Measurements from ENCODE around the gene TALDO1.

DNA sequence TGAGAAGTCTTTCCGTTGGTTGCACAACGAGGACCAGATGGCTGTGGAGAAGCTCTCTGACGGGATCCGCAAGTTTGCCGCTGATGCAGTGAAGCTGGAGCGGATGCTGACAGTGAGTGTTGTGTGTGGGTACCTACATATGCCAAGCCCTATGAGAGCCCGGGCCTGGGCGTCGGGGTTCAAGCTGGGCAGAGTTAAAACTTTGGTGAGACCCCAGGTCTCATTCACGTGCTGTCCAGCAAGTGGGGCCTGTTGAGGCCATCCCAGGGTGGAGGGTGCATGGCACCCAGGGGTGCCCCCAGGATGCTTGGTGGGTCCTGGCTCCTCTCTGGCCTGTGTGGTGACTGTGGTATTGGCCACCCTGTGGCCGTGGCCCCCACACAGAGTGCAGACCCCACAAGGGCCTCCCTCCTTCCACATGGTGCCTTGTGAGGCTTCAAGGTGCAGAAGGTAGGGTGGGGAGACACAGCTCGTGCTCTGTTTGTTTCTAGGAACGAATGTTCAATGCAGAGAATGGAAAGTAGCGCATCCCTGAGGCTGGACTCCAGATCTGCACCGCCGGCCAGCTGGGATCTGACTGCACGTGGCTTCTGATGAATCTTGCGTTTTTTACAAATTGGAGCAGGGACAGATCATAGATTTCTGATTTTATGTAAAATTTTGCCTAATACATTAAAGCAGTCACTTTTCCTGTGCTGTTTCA is 17.2 kb downstream of the TALDO1 start:
- TF ChIP-seq, protein P1, sequence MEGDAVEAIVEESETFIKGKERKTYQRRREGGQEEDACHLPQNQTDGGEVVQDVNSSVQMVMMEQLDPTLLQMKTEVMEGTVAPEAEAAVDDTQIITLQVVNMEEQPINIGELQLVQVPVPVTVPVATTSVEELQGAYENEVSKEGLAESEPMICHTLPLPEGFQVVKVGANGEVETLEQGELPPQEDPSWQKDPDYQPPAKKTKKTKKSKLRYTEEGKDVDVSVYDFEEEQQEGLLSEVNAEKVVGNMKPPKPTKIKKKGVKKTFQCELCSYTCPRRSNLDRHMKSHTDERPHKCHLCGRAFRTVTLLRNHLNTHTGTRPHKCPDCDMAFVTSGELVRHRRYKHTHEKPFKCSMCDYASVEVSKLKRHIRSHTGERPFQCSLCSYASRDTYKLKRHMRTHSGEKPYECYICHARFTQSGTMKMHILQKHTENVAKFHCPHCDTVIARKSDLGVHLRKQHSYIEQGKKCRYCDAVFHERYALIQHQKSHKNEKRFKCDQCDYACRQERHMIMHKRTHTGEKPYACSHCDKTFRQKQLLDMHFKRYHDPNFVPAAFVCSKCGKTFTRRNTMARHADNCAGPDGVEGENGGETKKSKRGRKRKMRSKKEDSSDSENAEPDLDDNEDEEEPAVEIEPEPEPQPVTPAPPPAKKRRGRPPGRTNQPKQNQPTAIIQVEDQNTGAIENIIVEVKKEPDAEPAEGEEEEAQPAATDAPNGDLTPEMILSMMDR (conservative IDR thresholded peaks at IDR 0.05; ENCODE audit: low read depth, low read length): no peak
- TF ChIP-seq EZH2 (IDR thresholded peaks at IDR 0.05; ENCODE audit: borderline replicate concordance, low read depth, low read length, poor library complexity, severe bottlenecking): no peak
